H1 (cell line): Measurements from ENCODE around the gene KIF20A. TPM values are rescaled to one million over a fixed set of nuclear protein-coding genes. Genes with fewer than 3 reads are reported as not detected.
A peak's percentile ranks its signal among the peaks of the same experiment; 100 is the strongest.

ENCODE experiments used
- CTCF ChIA-PET: fragments of 300-600 bp; sonication (Branson Sonifier 250); formaldehyde crosslinking; loops from one replicate; lab custom pipeline; 2021; ENCODE audit not compliant: partially characterized antibody; lab: Charles Lee
- POLR2A ChIA-PET: fragments of 300-600 bp; sonication (Branson Sonifier 250); formaldehyde crosslinking; loops from one replicate; lab custom pipeline; 2021; ENCODE audit warnings: inconsistent platforms; ENCODE audit not compliant: partially characterized antibody; lab: Charles Lee
- DNase-seq, 2 experiments: peaks; one replicate each; pipeline versions ENCODE4 v3.0.0 to v3.0.0-alpha.2; 2010 to 2022; ENCODE audit warnings: low spot score in 2 of 2, low read depth in 1 of 2, mixed read lengths in 1 of 2
- FAIRE-seq: peaks from 2 replicates; lab custom pipeline; 2011; peaks lifted over from hg19 to GRCh38; lab: Jason Lieb, UNC
- H2AFZ ChIP-seq: 2 replicates; pipeline ENCODE4 v1.8.1; 2012; ENCODE audit warnings: low read length, inconsistent platforms
- H2AK5ac ChIP-seq: 2 replicates; pipeline ENCODE4 v1.6.1; 2013; ENCODE audit warnings: low read depth, low read length
- H2BK120ac ChIP-seq: replicated peaks from 2 replicates; pipeline ENCODE3; 2013; ENCODE audit warnings: low read depth, low read length, inconsistent platforms
- H2BK12ac ChIP-seq: 2 replicates; pipeline ENCODE4 v1.6.1; 2013; ENCODE audit warnings: low read depth, low read length
- H2BK15ac ChIP-seq: 2 replicates; pipeline ENCODE4 v1.6.1; 2013; ENCODE audit warnings: low read length
- H2BK20ac ChIP-seq: 2 replicates; pipeline ENCODE4 v1.6.1; 2013; ENCODE audit warnings: low read length
- H2BK5ac ChIP-seq: 2 replicates; pipeline ENCODE4 v1.6.1; 2013; ENCODE audit warnings: low read depth, low read length
- H3K14ac ChIP-seq: 2 replicates; pipeline ENCODE4 v1.6.1; 2013; ENCODE audit warnings: inconsistent platforms; ENCODE audit not compliant: insufficient read length
- H3K18ac ChIP-seq: 2 replicates; pipeline ENCODE4 v1.6.1; 2013; ENCODE audit warnings: low read length; ENCODE audit errors: extremely low read depth
- H3K23ac ChIP-seq: 2 replicates; pipeline ENCODE4 v1.6.1; 2013; ENCODE audit warnings: inconsistent platforms; ENCODE audit not compliant: insufficient read length
- H3K23me2 ChIP-seq: 2 replicates; pipeline ENCODE4 v1.6.1; 2013; ENCODE audit warnings: low read depth, low read length
- H3K27ac ChIP-seq: 2 replicates; pipeline ENCODE4 v1.6.1; 2011; ENCODE audit warnings: low read depth, low read length, inconsistent platforms
- H3K27me3 ChIP-seq, 4 experiments: replicated peaks in 1 of 4; 1 replicate in 1 of 4; 2 replicates in 3 of 4; pipeline versions ENCODE4 v1.6.1 to v1.8.1; 2011 to 2013; ENCODE audit warnings: low read length in 3 of 4, mild to moderate bottlenecking in 3 of 4, inconsistent platforms in 2 of 4, mixed read lengths in 2 of 4, moderate library complexity in 1 of 4; ENCODE audit not compliant: control insufficient read depth in 3 of 4, insufficient read depth in 3 of 4; ENCODE audit errors: extremely low read depth in 1 of 4
- H3K36me3 ChIP-seq, 4 experiments: 2 replicates each; pipeline versions ENCODE4 v1.6.1 to v1.8.1; 2011 to 2013; ENCODE audit warnings: mild to moderate bottlenecking in 4 of 4, low read length in 3 of 4, moderate library complexity in 2 of 4, control low read depth in 1 of 4, inconsistent platforms in 1 of 4; ENCODE audit not compliant: insufficient read depth in 4 of 4, control insufficient read depth in 2 of 4
- H3K4ac ChIP-seq: replicated peaks from 2 replicates; pipeline ENCODE3; 2013; ENCODE audit warnings: low read length, low read depth, mixed read lengths, inconsistent platforms; ENCODE audit not compliant: insufficient read length
- H3K4me1 ChIP-seq, 4 experiments: replicated peaks in 1 of 4; 1 replicate in 1 of 4; 2 replicates in 3 of 4; pipeline versions ENCODE4 v1.6.1 to v1.8.1; 2011 to 2013; ENCODE audit warnings: low read length in 3 of 4, inconsistent platforms in 2 of 4, mixed read lengths in 1 of 4; ENCODE audit not compliant: insufficient read depth in 4 of 4, control insufficient read depth in 3 of 4
- H3K4me2 ChIP-seq, 2 experiments: 2 replicates each; pipeline versions ENCODE4 v1.6.1 to v1.8.1; 2011 to 2013; ENCODE audit warnings: low read depth in 2 of 2, low read length in 2 of 2, control low read depth in 1 of 2, inconsistent platforms in 1 of 2, mild to moderate bottlenecking in 1 of 2; ENCODE audit not compliant: insufficient read depth in 1 of 2
- H3K4me3 ChIP-seq, 4 experiments: fragments of 200-600, 300-600 bp in 1 of 4; sonication (generic), shearing (Covaris generic), sonication (Bioruptor Twin) in 1 of 4; 2 replicates each; pipeline versions ENCODE4 v1.5.1 to v1.8.1; 2011 to 2016; ENCODE audit warnings: low read length in 4 of 4, low read depth in 3 of 4, control low read depth in 2 of 4, inconsistent platforms in 2 of 4, mild to moderate bottlenecking in 2 of 4, mixed read lengths in 1 of 4, moderate library complexity in 1 of 4; ENCODE audit not compliant: insufficient read depth in 2 of 4; ENCODE audit errors: extremely low read depth in 1 of 4
- H3K56ac ChIP-seq: replicated peaks from 2 replicates; pipeline ENCODE3; 2013; ENCODE audit warnings: low read depth, mild to moderate bottlenecking, mixed read lengths, low read length, inconsistent platforms; ENCODE audit not compliant: insufficient read length
- H3K79me1 ChIP-seq: 2 replicates; pipeline ENCODE4 v1.6.1; 2013; ENCODE audit warnings: low read depth, low read length, control low read depth
- H3K79me2 ChIP-seq, 2 experiments: 2 replicates each; pipeline versions ENCODE4 v1.6.1 to v1.8.1; 2012 to 2013; ENCODE audit warnings: low read length in 2 of 2, mild to moderate bottlenecking in 2 of 2, inconsistent platforms in 1 of 2; ENCODE audit not compliant: insufficient read depth in 2 of 2, control insufficient read depth in 1 of 2
- H3K9ac ChIP-seq, 4 experiments: replicated peaks in 1 of 4; 1 replicate in 1 of 4; 2 replicates in 3 of 4; pipeline versions ENCODE4 v1.6.1 to v1.8.1; 2011 to 2013; ENCODE audit warnings: low read depth in 3 of 4, low read length in 3 of 4, control low read depth in 2 of 4, mild to moderate bottlenecking in 2 of 4, moderate library complexity in 2 of 4, inconsistent platforms in 1 of 4; ENCODE audit errors: extremely low read depth in 1 of 4
- H3K9me3 ChIP-seq, 2 experiments: 2 replicates each; pipeline versions ENCODE4 v1.6.1 to v1.8.1; 2012 to 2013; ENCODE audit warnings: mild to moderate bottlenecking in 2 of 2, moderate library complexity in 2 of 2, control low read depth in 1 of 2, inconsistent platforms in 1 of 2, low read depth in 1 of 2, low read length in 1 of 2, mixed read lengths in 1 of 2; ENCODE audit not compliant: insufficient read depth in 2 of 2
- H4K20me1 ChIP-seq, 2 experiments: replicated peaks in 1 of 2; 2 replicates each; pipeline versions ENCODE3 to v1.8.1; 2011 to 2013; ENCODE audit warnings: inconsistent platforms in 2 of 2, low read length in 2 of 2, mild to moderate bottlenecking in 1 of 2; ENCODE audit not compliant: insufficient read depth in 2 of 2, control insufficient read depth in 1 of 2
- H4K5ac ChIP-seq: 2 replicates; pipeline ENCODE4 v1.6.1; 2013; ENCODE audit warnings: low read length, low read depth, mixed read lengths, inconsistent platforms; ENCODE audit not compliant: insufficient read length
- H4K8ac ChIP-seq: 2 replicates; pipeline ENCODE4 v1.8.0; 2013; ENCODE audit warnings: mild to moderate bottlenecking, moderate library complexity, low read length, inconsistent platforms; ENCODE audit not compliant: insufficient read depth; ENCODE audit errors: extremely low read depth
- H4K91ac ChIP-seq: replicated peaks from 2 replicates; pipeline ENCODE3; 2013; ENCODE audit warnings: low read length, mixed read lengths, inconsistent platforms; ENCODE audit not compliant: insufficient read length
- CEBPB ChIP-seq: IDR thresholded peaks from 2 replicates; pipeline ENCODE4 v1.6.1; 2012; ENCODE audit warnings: low read depth, low read length
- POLR2AphosphoS5 ChIP-seq: IDR thresholded peaks from 2 replicates; pipeline ENCODE4 v1.6.1; 2011; ENCODE audit warnings: low read depth, low read length
- WGBS, 2 experiments: shearing (Covaris generic) in 1 of 2; methylation state at CpG; one replicate each; pipeline versions ENCODE4 v1.1.6 to v1.1.7; 2013 to 2015; ENCODE audit warnings: low lambda C conversion rate in 2 of 2, mixed read lengths in 2 of 2, inconsistent platforms in 1 of 2, low coverage in 1 of 2, missing lambda C conversion rate in 1 of 2; ENCODE audit not compliant: insufficient replicate concordance in 2 of 2, insufficient coverage in 1 of 2, insufficient read length in 1 of 2; ENCODE audit errors: extremely low coverage in 1 of 2, missing lambda C conversion rate in 1 of 2; 5-methylcytosine and 5-hydroxymethylcytosine counted together
- polyA plus RNA-seq, 7 experiments: library from polyadenylated mRNA; depleted of rRNA in 3 of 7; stranded (reverse) in 5 of 7; unstranded in 2 of 7; fragments of >200 nt in 5 of 7; fragments of 200-250 nt in 2 of 7; gene quantifications; 1 replicate in 5 of 7; 2 replicates in 1 of 7; 4 replicates in 1 of 7; pipeline versions ENCODE4 v1.2.1 to v1.2.3, GENCODE V29; 2011 to 2013; ENCODE audit warnings: missing spikeins in 2 of 7, mixed read lengths in 2 of 7
- total RNA-seq: library from RNA; stranded (reverse); fragmentation: NEBNext Ultra II Directional; extraction: Animal tissue kit (Norgen Biotek cat#: 25700); gene quantifications from 2 replicates; pipeline ENCODE4 v1.2.1, GENCODE V29; 2021

The KIF20A gene
- total and polyA plus RNA-seq, 2 of the 8 experiments (the other 6 are each of a cell fraction or from before 2014, with no cell fraction given), result 33.3 to 67.1 TPM

DNA sequence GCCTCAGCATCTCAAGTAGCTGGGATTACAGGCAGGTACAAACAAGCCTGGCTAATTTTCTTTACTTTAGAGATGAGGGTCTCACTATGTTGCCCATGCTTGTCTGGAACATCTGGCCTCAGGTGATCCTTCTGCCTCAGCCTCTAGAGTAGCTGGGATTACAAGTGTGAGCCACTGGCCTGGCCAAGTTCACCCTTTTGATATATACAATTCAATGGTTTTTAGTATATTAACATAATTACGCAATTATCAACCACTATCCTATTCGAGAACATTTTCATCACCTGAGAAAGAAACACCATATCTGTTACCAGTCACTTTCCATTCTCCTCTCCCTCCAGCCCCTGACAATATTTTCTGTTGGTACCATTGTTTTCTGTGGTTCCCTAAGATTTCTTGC is 37.9 kb downstream of the KIF20A start:
- POLR2A ChIA-PET, result interaction anchor here (1.8 kb wide), 1 partner anchor 121 kb away, joined by 5 read pairs; the partner anchor contains the start of gene FAM53C
- Histone ChIP-seq H3K27me3 (no peaks in the 10 kb centered on the region), H4K91ac (no peak overlapping the region), H4K20me1 (no peaks in the 10 kb centered on the region), H3K18ac (no peak overlapping the region), H3K27ac (no peak overlapping the region), H2BK12ac (no peak overlapping the region), H3K56ac (no peak overlapping the region), H2BK5ac (no peak overlapping the region), H2BK120ac (no peak overlapping the region), H3K4me3 (no peak overlapping the region), H3K4me1 (peaks cover 0 to 4% (median 0%) of the 10 kb centered on the region in 4 experiments; a peak in 1 of 7 replicates), H2BK15ac (no peak overlapping the region), H4K5ac (no peak overlapping the region), H3K79me2 (peaks cover 0 to 13% of the 10 kb centered on the region in 2 experiments; a peak in 2 of 4 replicates), H3K4ac (no peak overlapping the region), H3K36me3 (no peaks in the 10 kb centered on the region), H2AK5ac (no peak overlapping the region), H3K9ac (no peak overlapping the region), H3K79me1 (no peaks in the 10 kb centered on the region), H2AFZ (no peak overlapping the region), H3K4me2 (no peak overlapping the region), H3K9me3 (no peaks in the 10 kb centered on the region), H3K23ac (no peak overlapping the region), H3K23me2 (peaks cover 4% of the 10 kb centered on the region), H2BK20ac (no peak overlapping the region), H3K14ac (no peak overlapping the region), H4K8ac (no peak overlapping the region)
- CTCF ChIA-PET, result interaction anchor here (1.4 to 1.6 kb wide), 3 partner anchors 8 to 66 kb away, joined by 5 to 8 read pairs (median 6); partner anchors contain the start of gene GFRA3
- DNase-seq (no peak), FAIRE-seq (no peak)
- 79% methylated on average over 2 of the region's 2 CpGs; no CpG with 5 or more reads in 1 of the 2 experiments for WGBS, 2 experiments
- TF ChIP-seq CEBPB (peak; percentile 54; the same call in 1 of the 2 replicates), POLR2AphosphoS5 (no peak)
